ENCODE results near the gene MCEE.

GRCh38 chr2:71108091-71108490 lies 21.9 kb downstream of the MCEE start:
- TF ChIP-seq EZH2phosphoT487 (IDR thresholded peaks at IDR 0.05; ENCODE audit: insufficient read depth, low read depth) (no peak), EZH2 (IDR thresholded peaks at IDR 0.05; ENCODE audit: insufficient read depth, poor library complexity, severe bottlenecking) (no peak)
